Renal cortex interstitium (tissue), 11 donors: ENCODE results near the gene ZFAND2A. TPM values are rescaled to one million over a fixed set of nuclear protein-coding genes. Genes with fewer than 3 reads are reported as not detected.

Experiments
- DNase-seq, 11 donors: peaks; one replicate each; pipeline ENCODE4 v3.0.0-alpha.2; 2013; ENCODE audit warnings: low read depth in 9 of 11, low spot score in 4 of 11; ENCODE audit errors: extremely low read depth in 1 of 11
- polyA plus RNA-seq, 3 donors: library from polyadenylated mRNA; unstranded; fragments of 120-200 nt; gene quantifications; one replicate each; pipeline ENCODE4 v1.2.1, GENCODE V29; 2013; ENCODE audit not compliant: insufficient read length in 3 of 3

Gene ZFAND2A
- polyA plus RNA-seq, 3 donors: 19.3 to 24.6 (median 23.4) TPM

DNA sequence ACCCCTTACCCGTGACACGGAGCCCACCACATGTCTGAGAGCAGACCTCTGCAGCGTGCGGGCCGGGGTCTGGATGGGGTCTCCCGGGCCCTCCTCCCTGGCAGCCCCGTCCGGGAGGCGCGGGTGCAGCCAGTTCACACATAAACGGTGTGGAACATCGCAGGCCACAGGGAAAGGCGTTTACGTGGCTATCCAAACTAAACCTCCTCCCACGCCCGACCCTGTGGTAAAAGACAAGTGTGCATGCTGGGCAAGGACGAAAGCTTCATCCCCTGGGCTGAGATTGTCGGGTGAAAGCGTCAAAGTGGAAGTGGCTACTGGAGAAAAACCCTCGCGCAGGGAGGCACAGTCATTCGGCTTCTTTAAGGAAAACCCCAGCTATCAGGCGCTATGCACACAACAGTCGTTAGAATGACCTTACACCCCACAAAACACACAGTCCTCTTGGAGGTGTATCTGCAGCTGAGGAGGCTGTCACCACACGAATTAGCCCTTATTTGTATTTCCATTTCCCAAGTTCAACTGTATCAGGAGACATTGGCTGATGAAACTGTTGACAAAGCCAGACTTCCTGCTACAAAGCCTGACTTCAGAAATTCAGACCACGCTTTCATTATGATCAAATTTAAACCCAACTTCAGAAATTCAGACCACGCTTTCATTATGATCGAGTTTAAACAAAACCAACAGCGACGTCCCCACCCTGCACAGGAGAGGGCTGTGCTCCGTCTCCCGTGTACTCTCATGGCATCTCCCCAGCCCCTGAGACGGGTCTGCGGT is 56.8 kb downstream of the ZFAND2A start:
- no peak for DNase-seq

Other genes starting within 250 kb of the ZFAND2A start
- gene ADAP1, start 205.5 kb downstream of the ZFAND2A start, polyA plus RNA-seq: 10 to 100 TPM in 2 of 3 donors, 1 to 10 TPM in 1; 9.9 to 20.8 (median 15.4) TPM
- 10 to 100 TPM; 10.8 to 17.9 (median 12.4) TPM for gene COX19, start 184.6 kb downstream of the ZFAND2A start, polyA plus RNA-seq
- gene CYP2W1, start 177.0 kb downstream of the ZFAND2A start, polyA plus RNA-seq: 1 to 10 TPM; 1.8 to 4.1 (median 2.7) TPM
- gene GPR146, start 115.7 kb downstream of the ZFAND2A start, polyA plus RNA-seq: 1 to 10 TPM; 2.8 to 5.9 (median 3.2) TPM
- 1 to 10 TPM; 4.9 to 6.5 (median 6.1) TPM for gene GPER1, start 72.1 kb downstream of the ZFAND2A start, polyA plus RNA-seq
- gene UNCX, start 72.7 kb upstream of the ZFAND2A start, polyA plus RNA-seq: 10 to 100 TPM in 2 of 3 donors, 1 to 10 TPM in 1; 9.3 to 14.9 (median 12.6) TPM